Mesothelial cell of epicardium (in vitro differentiated cells): Measurements from ENCODE around the gene CYP1A2. TPM values are rescaled to one million over a fixed set of nuclear protein-coding genes. Genes with fewer than 3 reads are reported as not detected.

ENCODE experiments used
- DNase-seq, 2 experiments: peaks; one replicate each; pipeline ENCODE4 v3.0.0; 2021; ENCODE audit warnings: low spot score in 2 of 2; ENCODE audit not compliant: unreplicated experiment in 2 of 2
- H3K27ac Mint-ChIP-seq: 2 replicates; pipeline ENCODE4 v1.8.0; 2021; ENCODE audit warnings: mixed read lengths
- H3K27me3 Mint-ChIP-seq: 2 replicates; pipeline ENCODE4 v1.8.0; 2021; ENCODE audit warnings: low read depth, mixed read lengths
- H3K36me3 Mint-ChIP-seq: 2 replicates; pipeline ENCODE4 v1.8.0; 2021; ENCODE audit warnings: mixed read lengths
- H3K4me1 Mint-ChIP-seq: 2 replicates; pipeline ENCODE4 v1.8.0; 2021; ENCODE audit warnings: mixed read lengths
- H3K4me3 Mint-ChIP-seq: 2 replicates; pipeline ENCODE4 v1.8.0; 2021; ENCODE audit warnings: mild to moderate bottlenecking, moderate library complexity, mixed read lengths
- H3K9me3 Mint-ChIP-seq: 2 replicates; pipeline ENCODE4 v1.8.0; 2021; ENCODE audit warnings: mixed read lengths
- CTCF ChIP-seq: fragments of 200-600 bp; sonication (generic); IDR thresholded peaks from one replicate; pipeline ENCODE4 v1.5.0; 2021; ENCODE audit warnings: antibody characterized with exemption; ENCODE audit not compliant: unreplicated experiment
- total RNA-seq: library from RNA; stranded (reverse); gene quantifications from 3 replicates; pipeline ENCODE4 v1.2.1, GENCODE V29; 2021

The CYP1A2 gene
- total RNA-seq, 1 donor from 2014 or later, result not detected

- H3K4me1 Mint-ChIP-seq, result no peaks in the 10 kb centered on the region
- H3K27me3 Mint-ChIP-seq, result no peaks in the 10 kb centered on the region
- no peak for TF ChIP-seq CTCF
- peak overlapping the region; percentile 36 for H3K27ac Mint-ChIP-seq
- H3K9me3 Mint-ChIP-seq, result no peaks in the 10 kb centered on the region
- peaks cover 8% of the 10 kb centered on the region for H3K36me3 Mint-ChIP-seq
- DNase-seq, result no peak
- no peak overlapping the region for H3K4me3 Mint-ChIP-seq
Measured at GRCh38 chr15:74799255-74799855, 50.7 kb downstream of the CYP1A2 start.

- Mint-ChIP-seq H3K4me1 (no peaks in the 10 kb centered on the region), H3K27ac (no peak overlapping the region), H3K4me3 (no peak overlapping the region), H3K27me3 (no peaks in the 10 kb centered on the region), H3K9me3 (no peaks in the 10 kb centered on the region), H3K36me3 (peaks cover 12% of the 10 kb centered on the region)
- TF ChIP-seq CTCF, result peak; percentile 90
- DNase-seq, result peak in 1 of 2 experiments; percentile 74
Measured at GRCh38 chr15:74799856-74800558, 51.4 kb downstream of the CYP1A2 start.

GRCh38 chr15:74800559-74801094 is 52.0 kb downstream of the CYP1A2 start:
- Mint-ChIP-seq H3K4me1 (no peaks in the 10 kb centered on the region), H3K4me3 (no peak overlapping the region), H3K36me3 (peaks cover 12% of the 10 kb centered on the region), H3K9me3 (no peaks in the 10 kb centered on the region), H3K27ac (no peak overlapping the region), H3K27me3 (no peaks in the 10 kb centered on the region)
- DNase-seq, result no peak
- TF ChIP-seq CTCF, result no peak

- TF ChIP-seq CTCF, result no peak
- H3K9me3 Mint-ChIP-seq, result no peaks in the 10 kb centered on the region
- H3K36me3 Mint-ChIP-seq, result peaks cover 12% of the 10 kb centered on the region
- no peaks in the 10 kb centered on the region for H3K4me1 Mint-ChIP-seq
- H3K4me3 Mint-ChIP-seq, result no peak overlapping the region
- H3K27me3 Mint-ChIP-seq, result no peaks in the 10 kb centered on the region
- H3K27ac Mint-ChIP-seq, result no peak overlapping the region
- no peak for DNase-seq
Measured at GRCh38 chr15:74801311-74801997, 52.8 kb downstream of the CYP1A2 start.

GRCh38 chr15:74802290-74802689 is 53.6 kb downstream of the CYP1A2 start:
- no peaks in the 10 kb centered on the region for H3K9me3 Mint-ChIP-seq
- no peak overlapping the region for H3K27ac Mint-ChIP-seq
- H3K36me3 Mint-ChIP-seq, result peaks cover 12% of the 10 kb centered on the region
- H3K4me1 Mint-ChIP-seq, result no peaks in the 10 kb centered on the region
- DNase-seq, result no peak
- H3K27me3 Mint-ChIP-seq, result no peaks in the 10 kb centered on the region
- TF ChIP-seq CTCF, result no peak
- H3K4me3 Mint-ChIP-seq, result no peak overlapping the region
